ENCODE data around the gene DENND1A. TPM values are rescaled to one million over a fixed set of nuclear protein-coding genes. Genes with fewer than 3 reads are reported as not detected.

The DENND1A gene
- total and polyA plus RNA-seq, 2 experiments from 2014 or later, result 13.1 to 28.7 TPM

- Histone ChIP-seq H3K79me2 (replicated peaks; ENCODE audit: insufficient read depth) (no peaks in the 10 kb centered on the region), H3K27ac (ENCODE audit: low read depth) (no peak overlapping the region), H3K9me2 (ENCODE audit: insufficient read depth) (no peaks in the 10 kb centered on the region; the same call in 1 of the 2 replicates), H3K4me3 (no peak overlapping the region), H2AFZ (no peak overlapping the region), H3K27me3 (ENCODE audit: insufficient read depth) (no peaks in the 10 kb centered on the region), H3K4me2 (no peak overlapping the region), H3F3A (replicated peaks; ENCODE audit: low read depth) (no peaks in the 10 kb centered on the region), H3K36me3 (ENCODE audit: insufficient read depth) (no peaks in the 10 kb centered on the region), H4K20me1 (replicated peaks; ENCODE audit: insufficient read depth) (peaks cover 5% of the 10 kb centered on the region; the same call in 1 of the 2 replicates), H3K4me1 (ENCODE audit: insufficient read depth) (peaks cover 35% of the 10 kb centered on the region)
- Mint-ChIP-seq H3K27me3 (ENCODE audit: insufficient read depth, low read depth, poor library complexity) (peaks cover 4% of the 10 kb centered on the region), H3K36me3 (ENCODE audit: low read depth) (no peaks in the 10 kb centered on the region), H3K4me1 (peaks cover 31% of the 10 kb centered on the region), H3K9me3 (no peaks in the 10 kb centered on the region; the same call in 2 of the 3 replicates), H3K4me3 (no peak overlapping the region), H3K27ac (no peak overlapping the region)
- ATAC-seq (no peak), DNase-seq (ENCODE audit: low spot score) (no peak)
- TF ChIP-seq CTCF (conservative IDR thresholded peaks at IDR 0.05; ENCODE audit: low read depth in 2 of 2) (no peak), ZNF462 (CRISPR knock-in tag; IDR thresholded peaks at IDR 0.05) (no peak), NANOG (IDR thresholded peaks at IDR 0.05; ENCODE audit: borderline replicate concordance) (no peak), EZH2phosphoT487 (IDR thresholded peaks at IDR 0.05; ENCODE audit: unreplicated experiment) (no peak), CREB1 (CRISPR knock-in tag; IDR thresholded peaks at IDR 0.05; ENCODE audit: low read depth) (no peak), ETS1 (IDR thresholded peaks at IDR 0.05) (no peak), STAT1 (IDR thresholded peaks at IDR 0.05; ENCODE audit: unreplicated experiment) (no peak), POLR2AphosphoS5 (IDR thresholded peaks at IDR 0.05; ENCODE audit: low read depth) (no peak), EZH2 (IDR thresholded peaks at IDR 0.05; ENCODE audit: low read depth, unreplicated experiment) (no peak), ZNF114 (CRISPR knock-in tag; IDR thresholded peaks at IDR 0.05) (no peak), REST (IDR thresholded peaks at IDR 0.05; ENCODE audit: unreplicated experiment) (no peak), JUNB (IDR thresholded peaks at IDR 0.05; ENCODE audit: unreplicated experiment) (no peak), ZNF331 (CRISPR knock-in tag; IDR thresholded peaks at IDR 0.05; ENCODE audit: low read depth) (no peak)
These were observed 450.8 kb downstream of the DENND1A start for GRCh38 chr9:123478967-123479602.
